Measurements from ENCODE around the gene DUS2.

The DUS2 gene

GRCh38 chr16:68040506-68041288, 17.6 kb downstream of the DUS2 start:
- in situ Hi-C loops (cut with MboI; ENCODE audit: low sequenced_read_pairs), result loop anchor here (10.0 kb wide), 1 partner anchor 226 kb away; no protein-coding TSS in a partner anchor

- in situ Hi-C loops (cut with MboI; ENCODE audit: low sequenced_read_pairs), result loop anchor here (10.0 kb wide), 1 partner anchor 227 kb away; no protein-coding TSS in a partner anchor
Measured at GRCh38 chr16:68041783-68042182, 18.7 kb downstream of the DUS2 start.

- in situ Hi-C loops (cut with MboI; ENCODE audit: low sequenced_read_pairs), result loop anchor here (10.0 kb wide), 1 partner anchor 231 kb away; no protein-coding TSS in a partner anchor
Measured at GRCh38 chr16:68046106-68046505, 23.0 kb downstream of the DUS2 start.

GRCh38 chr16:68047987-68048386, 24.9 kb downstream of the DUS2 start:
- in situ Hi-C loops (cut with MboI; ENCODE audit: low sequenced_read_pairs), result loop anchor here (10.0 kb wide), 1 partner anchor 233 kb away; no protein-coding TSS in a partner anchor

- in situ Hi-C loops (cut with MboI; ENCODE audit: low sequenced_read_pairs), result loop anchor here (10.0 kb wide), 1 partner anchor 235 kb away; no protein-coding TSS in a partner anchor
Measured at GRCh38 chr16:68049449-68049848, 26.4 kb downstream of the DUS2 start.

GRCh38 chr16:68055395-68055794, 32.3 kb downstream of the DUS2 start:
- in situ Hi-C loops (cut with MboI; ENCODE audit: low sequenced_read_pairs), result no loop called here

GRCh38 chr16:68059804-68060203, 36.7 kb downstream of the DUS2 start:
- in situ Hi-C loops (cut with MboI; ENCODE audit: low sequenced_read_pairs), result no loop called here

GRCh38 chr16:68061396-68061795, 38.3 kb downstream of the DUS2 start:
- in situ Hi-C loops (cut with MboI; ENCODE audit: low sequenced_read_pairs), result no loop called here

GRCh38 chr16:68062910-68063393, 39.9 kb downstream of the DUS2 start:
- in situ Hi-C loops (cut with MboI; ENCODE audit: low sequenced_read_pairs), result no loop called here

GRCh38 chr16:68064791-68065365, 41.8 kb downstream of the DUS2 start:
- in situ Hi-C loops (cut with MboI; ENCODE audit: low sequenced_read_pairs), result no loop called here

- in situ Hi-C loops (cut with MboI; ENCODE audit: low sequenced_read_pairs), result no loop called here
Measured at GRCh38 chr16:68065716-68066305, 42.7 kb downstream of the DUS2 start.

- in situ Hi-C loops (cut with MboI; ENCODE audit: low sequenced_read_pairs), result no loop called here
Measured at GRCh38 chr16:68066763-68067162, 43.7 kb downstream of the DUS2 start.

GRCh38 chr16:68068926-68069325, 45.8 kb downstream of the DUS2 start:
- in situ Hi-C loops (cut with MboI; ENCODE audit: low sequenced_read_pairs), result no loop called here

- in situ Hi-C loops (cut with MboI; ENCODE audit: low sequenced_read_pairs), result no loop called here
Measured at GRCh38 chr16:68069511-68070248, 46.6 kb downstream of the DUS2 start.

- in situ Hi-C loops (cut with MboI; ENCODE audit: low sequenced_read_pairs), result no loop called here
Measured at GRCh38 chr16:68070249-68070730, 47.2 kb downstream of the DUS2 start.

GRCh38 chr16:68070806-68071517, 47.9 kb downstream of the DUS2 start:
- in situ Hi-C loops (cut with MboI; ENCODE audit: low sequenced_read_pairs), result no loop called here

- in situ Hi-C loops (cut with MboI; ENCODE audit: low sequenced_read_pairs), result no loop called here
Measured at GRCh38 chr16:68071518-68071901, 48.4 kb downstream of the DUS2 start.

GRCh38 chr16:68072038-68072695, 49.1 kb downstream of the DUS2 start:
- in situ Hi-C loops (cut with MboI; ENCODE audit: low sequenced_read_pairs), result no loop called here

GRCh38 chr16:68073902-68074760, 51.0 kb downstream of the DUS2 start:
- in situ Hi-C loops (cut with MboI; ENCODE audit: low sequenced_read_pairs), result no loop called here
